Suprapubic skin (tissue), 4 donors: ENCODE data around the gene PANK4.

Source experiments
- EP300 ChIP-seq: sonication (generic); formaldehyde crosslinking; IDR thresholded peaks from one replicate; pipeline ENCODE4 v1.6.1; 2017; ENCODE audit warnings: antibody characterized with exemption
- POLR2A ChIP-seq, 2 donors: fragments of 450-650 bp; IDR thresholded peaks; one replicate each; pipeline ENCODE4 v1.6.1; 2017; ENCODE audit warnings: antibody characterized with exemption in 2 of 2, mild to moderate bottlenecking in 2 of 2, moderate library complexity in 2 of 2
- POLR2AphosphoS5 ChIP-seq, 3 donors: sonication (generic); formaldehyde crosslinking; IDR thresholded peaks; one replicate each; pipeline ENCODE4 v1.6.1; 2017; ENCODE audit warnings: antibody characterized with exemption in 3 of 3
- TF ChIP-seq, protein P1 (sequence below), 2 donors: fragments of 200-600 bp in 1 of 2; fragments of 450-650 bp in 1 of 2; sonication (generic) in 1 of 2; IDR thresholded peaks; one replicate each; pipeline ENCODE4 v1.5.1; 2016 to 2019; ENCODE audit warnings: antibody characterized with exemption in 2 of 2, mild to moderate bottlenecking in 1 of 2, moderate library complexity in 1 of 2

GRCh38 chr1:2483970-2484369, 42.4 kb downstream of the PANK4 start:
- TF ChIP-seq, protein P1, sequence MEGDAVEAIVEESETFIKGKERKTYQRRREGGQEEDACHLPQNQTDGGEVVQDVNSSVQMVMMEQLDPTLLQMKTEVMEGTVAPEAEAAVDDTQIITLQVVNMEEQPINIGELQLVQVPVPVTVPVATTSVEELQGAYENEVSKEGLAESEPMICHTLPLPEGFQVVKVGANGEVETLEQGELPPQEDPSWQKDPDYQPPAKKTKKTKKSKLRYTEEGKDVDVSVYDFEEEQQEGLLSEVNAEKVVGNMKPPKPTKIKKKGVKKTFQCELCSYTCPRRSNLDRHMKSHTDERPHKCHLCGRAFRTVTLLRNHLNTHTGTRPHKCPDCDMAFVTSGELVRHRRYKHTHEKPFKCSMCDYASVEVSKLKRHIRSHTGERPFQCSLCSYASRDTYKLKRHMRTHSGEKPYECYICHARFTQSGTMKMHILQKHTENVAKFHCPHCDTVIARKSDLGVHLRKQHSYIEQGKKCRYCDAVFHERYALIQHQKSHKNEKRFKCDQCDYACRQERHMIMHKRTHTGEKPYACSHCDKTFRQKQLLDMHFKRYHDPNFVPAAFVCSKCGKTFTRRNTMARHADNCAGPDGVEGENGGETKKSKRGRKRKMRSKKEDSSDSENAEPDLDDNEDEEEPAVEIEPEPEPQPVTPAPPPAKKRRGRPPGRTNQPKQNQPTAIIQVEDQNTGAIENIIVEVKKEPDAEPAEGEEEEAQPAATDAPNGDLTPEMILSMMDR (IDR thresholded peaks at IDR 0.05), result no peak
- TF ChIP-seq POLR2A (IDR thresholded peaks at IDR 0.05) (no peak), POLR2AphosphoS5 (IDR thresholded peaks at IDR 0.05) (no peak), EP300 (no peak)
